SK-N-DZ (cell line): ENCODE measurements around the gene ATP13A4.
"Not testable (repeated sequence)": the region's sequence is repeated elsewhere in the genome, so short reads cannot be mapped to it uniquely, and the experiment has no call there.

ENCODE experiments used
- DNase-seq: peaks from one replicate; pipeline ENCODE4 v3.0.0-alpha.2; 2015; ENCODE audit warnings: low spot score

Gene ATP13A4

DNA sequence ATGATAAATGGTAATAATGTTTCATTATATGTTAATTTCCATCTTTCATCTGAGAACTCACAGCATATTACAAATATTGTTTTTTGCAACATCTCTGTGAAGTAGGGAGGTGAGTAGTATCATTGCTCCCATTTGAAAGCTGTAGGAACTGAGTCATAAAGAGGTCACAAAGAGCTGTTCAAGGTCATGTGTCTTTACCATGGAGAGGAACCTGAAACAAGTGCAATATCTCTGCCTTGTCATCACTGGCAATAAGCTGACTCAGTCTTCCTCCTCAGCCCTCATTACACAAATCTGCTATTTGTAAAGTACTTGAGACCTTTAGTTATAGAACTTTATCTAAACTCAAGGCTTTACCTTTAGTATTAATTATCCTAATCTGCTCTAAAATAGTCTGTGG, 4.4 kb upstream of the ATP13A4 start:
- no peak for DNase-seq

DNA sequence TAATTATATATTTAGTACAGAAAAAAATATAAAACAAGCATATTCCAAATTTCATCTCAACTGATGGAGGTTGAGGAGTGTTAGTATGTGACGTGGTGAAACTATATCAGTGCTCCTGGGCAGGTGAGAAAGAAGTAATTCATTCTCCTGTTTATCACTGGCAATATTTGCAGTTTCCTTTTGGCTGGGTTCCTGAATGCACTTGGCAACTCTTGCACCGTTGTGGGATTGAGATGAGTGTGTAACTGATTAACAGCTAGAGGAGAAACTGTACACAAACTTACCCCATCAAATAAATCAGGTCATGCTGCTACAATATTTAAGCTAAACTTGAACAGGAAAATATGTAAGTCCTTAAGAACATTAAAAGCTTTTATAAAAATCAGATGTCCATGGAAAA, 2.1 kb upstream of the ATP13A4 start:
- no peak for DNase-seq

DNA sequence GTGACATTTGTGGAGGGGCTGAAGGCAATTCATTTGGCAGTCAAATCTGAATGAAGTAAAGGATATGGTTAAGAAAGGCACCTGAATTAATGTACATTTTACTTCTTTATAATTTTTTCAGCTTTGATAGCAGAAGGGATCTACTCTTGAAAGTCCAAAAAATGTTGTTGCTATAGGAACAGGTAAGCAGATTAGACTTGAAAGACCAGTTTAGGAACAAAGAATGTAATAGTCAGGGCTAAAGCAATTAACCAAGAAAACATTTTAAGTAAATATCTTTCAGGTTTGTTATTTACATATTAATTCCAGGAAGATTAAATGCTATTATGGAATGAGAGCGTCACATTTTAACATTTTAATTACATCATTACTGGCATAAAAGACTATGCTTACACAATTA, 1.1 kb downstream of the ATP13A4 start:
- DNase-seq = no peak

DNA sequence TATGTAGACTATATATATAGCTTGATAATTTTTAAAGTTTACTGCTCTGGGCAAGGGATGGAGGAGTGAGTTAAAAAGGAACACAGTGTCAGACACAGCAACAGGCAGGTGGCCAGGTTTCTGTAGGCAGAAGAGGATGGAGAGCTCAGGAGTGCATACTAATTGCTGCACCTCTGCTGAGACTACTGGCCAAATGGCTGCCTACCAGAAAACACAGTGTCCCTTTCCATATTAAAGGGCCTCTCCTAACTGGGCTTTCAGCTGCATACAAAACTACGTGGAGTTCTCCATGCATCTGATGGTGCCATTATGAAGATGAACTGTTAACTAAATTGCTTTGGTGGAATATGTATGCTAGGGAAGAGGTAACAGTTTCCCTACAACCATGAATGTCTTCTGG, 1.8 kb downstream of the ATP13A4 start:
- no peak for DNase-seq

GRCh38 chr3:193548406-193548805, 6.3 kb downstream of the ATP13A4 start:
- no peak for DNase-seq

GRCh38 chr3:193546129-193546528, 8.6 kb downstream of the ATP13A4 start:
- DNase-seq = no peak

DNA sequence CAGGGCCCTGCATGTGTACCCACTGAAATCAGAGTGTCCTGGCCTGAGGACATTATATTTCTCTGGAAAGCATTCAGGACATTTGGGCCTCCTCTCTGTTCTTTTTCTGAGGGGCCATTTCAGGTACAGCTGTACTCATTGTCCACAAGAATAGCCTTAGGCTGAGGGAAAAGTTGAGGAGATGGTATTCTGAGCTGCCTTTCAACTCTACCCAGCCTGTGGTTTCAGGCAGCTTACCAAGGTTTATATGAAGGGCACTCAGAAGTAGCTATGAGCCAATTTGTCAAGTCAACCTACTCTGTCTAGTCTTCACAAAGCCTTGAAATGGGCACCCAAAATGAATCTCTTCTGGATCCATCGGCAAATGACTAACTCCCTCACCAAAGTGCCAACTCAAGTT, 9.4 kb downstream of the ATP13A4 start:
- no peak for DNase-seq

DNA sequence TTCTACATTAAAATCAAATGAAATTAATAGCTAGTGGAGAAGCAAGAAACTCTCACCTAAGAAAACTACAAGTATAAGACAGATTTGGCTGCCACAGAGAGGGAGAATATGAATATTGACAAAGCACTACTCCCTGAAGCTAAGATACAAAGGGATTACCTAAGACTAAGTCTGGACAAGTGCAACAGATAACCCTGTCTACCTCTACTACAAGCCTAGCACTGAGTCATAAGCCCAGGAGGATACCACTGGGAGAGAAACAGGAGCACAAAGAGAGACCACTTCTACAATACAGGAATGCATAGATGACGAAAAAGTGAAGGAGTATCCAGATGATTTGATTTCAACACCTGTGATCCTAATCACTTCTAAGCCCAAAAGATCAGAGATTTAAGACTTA, 10.4 kb downstream of the ATP13A4 start:
- no peak for DNase-seq

- DNase-seq = no peak
Measured at GRCh38 chr3:193530231-193531165, 24.2 kb downstream of the ATP13A4 start.

- DNase-seq = not testable (repeated sequence)
Measured at GRCh38 chr3:193526085-193526484, 28.6 kb downstream of the ATP13A4 start.

DNA sequence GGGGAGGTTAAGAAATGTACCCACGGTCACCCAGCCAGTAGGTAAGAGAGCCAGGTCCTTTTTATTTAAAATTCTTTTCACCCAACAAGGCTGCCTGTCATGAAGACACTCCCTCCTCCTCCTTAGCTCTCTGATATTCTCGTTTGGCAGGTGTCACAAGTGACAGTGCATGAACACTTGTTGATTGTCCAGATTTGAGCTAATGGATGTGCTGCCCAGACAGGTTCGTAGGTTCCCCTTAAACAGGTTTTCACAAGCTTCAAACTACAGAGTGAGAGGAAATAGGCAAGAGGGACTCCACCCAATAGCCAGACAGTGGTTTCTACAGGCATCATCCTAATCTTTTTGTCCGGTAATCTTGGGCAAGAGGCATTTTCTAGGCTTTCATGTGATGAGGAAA, 32.2 kb downstream of the ATP13A4 start:
- DNase-seq = no peak

DNA sequence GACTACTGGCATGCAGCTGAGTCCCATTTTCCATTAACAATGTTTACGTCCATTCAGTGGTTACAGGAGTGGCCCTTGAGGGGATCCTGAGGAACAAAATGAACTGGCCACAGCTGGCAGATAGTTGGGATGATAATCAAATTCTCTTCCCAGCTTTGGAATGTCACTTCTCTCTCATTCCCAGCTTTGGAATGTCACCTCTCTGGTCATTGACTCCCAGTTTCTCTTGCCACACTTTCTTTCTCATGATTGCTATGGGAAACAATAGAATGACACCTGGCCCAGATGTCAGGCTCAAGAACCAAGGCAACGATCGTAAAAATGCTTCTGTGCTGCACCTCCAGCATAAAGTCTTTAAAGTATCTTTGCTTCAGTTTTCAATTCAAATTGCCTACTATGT, 34.0 kb downstream of the ATP13A4 start:
- DNase-seq = no peak

DNA sequence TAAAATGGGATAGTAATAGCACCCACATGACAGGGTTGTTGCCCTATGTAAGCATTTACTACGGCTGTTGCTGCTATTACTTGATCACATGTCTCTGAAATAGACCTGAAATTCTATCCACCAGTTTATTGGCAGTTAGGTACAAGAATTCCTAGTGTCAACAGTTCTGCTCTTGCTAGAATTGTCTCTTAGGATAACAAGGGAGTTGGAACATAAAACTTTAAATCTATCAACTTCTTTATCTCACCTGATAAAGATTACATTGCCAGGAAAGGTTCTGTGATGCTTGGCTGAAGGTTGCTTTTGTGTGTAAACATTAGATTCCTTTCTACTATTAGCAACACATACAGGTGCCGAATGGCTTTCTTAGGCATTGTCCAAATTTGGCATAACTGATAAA, 38.7 kb downstream of the ATP13A4 start:
- no peak for DNase-seq

- no peak for DNase-seq
Measured at GRCh38 chr3:193510154-193510553, 44.5 kb downstream of the ATP13A4 start.

- no peak for DNase-seq
Measured at GRCh38 chr3:193509103-193509965, 45.4 kb downstream of the ATP13A4 start.

DNA sequence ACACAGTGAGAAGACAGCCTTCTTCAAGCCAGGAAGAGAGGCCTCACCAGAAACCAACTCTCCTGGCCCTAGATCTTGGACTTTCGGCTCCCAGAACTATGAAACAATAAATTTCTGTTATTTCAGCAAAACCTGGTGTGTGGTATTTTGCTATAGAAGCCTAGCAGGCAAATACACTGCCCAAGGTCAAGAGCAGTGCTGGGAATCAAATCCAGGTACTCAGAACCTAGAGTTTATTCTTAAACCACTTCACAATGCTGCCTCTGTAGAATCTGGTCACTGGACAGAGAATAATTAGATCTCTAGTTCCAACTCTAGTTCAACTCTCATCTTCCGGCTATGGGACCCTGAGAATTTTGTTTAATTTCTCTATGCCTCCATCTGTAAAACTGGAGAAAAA, 46.6 kb downstream of the ATP13A4 start:
- DNase-seq = no peak

- DNase-seq = no peak
Measured at GRCh38 chr3:193507566-193507965, 47.1 kb downstream of the ATP13A4 start.

- DNase-seq = no peak
Measured at GRCh38 chr3:193506921-193507320, 47.8 kb downstream of the ATP13A4 start.

DNA sequence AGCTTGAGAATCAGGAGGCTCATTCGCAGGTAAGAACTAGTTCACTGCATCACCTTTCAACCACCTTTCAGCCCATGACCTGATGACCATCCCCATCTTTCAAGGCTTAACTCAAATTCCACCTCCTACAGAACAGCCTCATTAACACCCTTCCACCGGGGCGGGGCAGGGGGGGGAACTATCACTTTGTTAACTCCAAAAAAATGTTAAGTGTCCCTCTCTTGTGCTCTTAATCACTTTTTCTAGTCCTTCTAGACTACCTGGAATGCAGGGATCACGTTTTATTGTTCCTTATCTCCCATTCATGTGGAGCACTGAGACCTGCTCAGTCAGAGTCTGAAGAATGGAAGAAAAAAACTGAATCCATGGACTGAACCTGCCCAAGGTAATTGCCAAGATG, 51.8 kb downstream of the ATP13A4 start:
- no peak for DNase-seq

- no peak for DNase-seq
Measured at GRCh38 chr3:193499801-193500485, 54.8 kb downstream of the ATP13A4 start.

GRCh38 chr3:193499136-193499770, 55.4 kb downstream of the ATP13A4 start:
- no peak for DNase-seq

DNA sequence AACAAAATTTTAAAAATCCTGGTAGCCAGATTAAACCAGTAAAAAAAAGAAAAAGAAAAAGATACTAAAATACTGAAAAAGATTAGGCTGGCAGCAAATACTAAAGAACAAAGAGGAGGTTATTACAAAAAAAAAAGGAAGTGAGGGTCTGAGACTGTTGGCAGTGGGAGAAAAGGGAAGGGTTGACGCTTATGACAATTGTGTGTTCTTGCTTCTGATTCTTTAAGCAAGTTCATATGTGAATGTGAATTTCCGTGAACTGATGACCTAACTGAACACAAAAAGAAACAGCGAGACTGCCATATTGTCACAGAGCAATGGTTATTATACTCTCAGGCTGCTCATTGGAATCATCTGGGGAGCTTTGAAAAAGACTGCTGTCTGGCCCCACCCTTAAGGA, 56.5 kb downstream of the ATP13A4 start:
- DNase-seq = no peak
